ENCODE data around the gene IBA57.
A peak's percentile ranks its signal among the peaks of the same experiment; 100 is the strongest.

The IBA57 gene

GRCh38 chr1:228165372-228166169, at the start of gene IBA57:
IBA57 (plus strand) TSS chr1:228165804; CDS start chr1:228165817, 13 bp downstream.
- Histone ChIP-seq H3K4me3 (peak within 1 kb of the TSS; percentile 77), H3K4me1 (peaks cover 56% of the 10 kb centered on the region), H4K20me1 (peaks cover 3% of the 10 kb centered on the region; the same call in 1 of the 2 replicates), H3K9me3 (no peaks in the 10 kb centered on the region), H3K36me3 (no peaks in the 10 kb centered on the region; the same call in 1 of the 2 replicates), H3K27me3 (no peaks in the 10 kb centered on the region), H3K4me2 (peak within 1 kb of the TSS; percentile 98), H3K27ac (peak within 1 kb of the TSS; percentile 100), H3K9ac (peak within 1 kb of the TSS; percentile 99)
- no peak for TF ChIP-seq Cebpa-rat (IDR thresholded peaks at IDR 0.05)

GRCh38 chr1:228117335-228117734, 48.3 kb upstream of the IBA57 start:
- Histone ChIP-seq H4K20me1 (no peaks in the 10 kb centered on the region), H3K9ac (no peak overlapping the region), H3K4me2 (no peak overlapping the region), H3K4me3 (no peak overlapping the region), H3K9me3 (peaks cover 41% of the 10 kb centered on the region), H3K36me3 (no peaks in the 10 kb centered on the region), H3K4me1 (no peaks in the 10 kb centered on the region), H3K27ac (no peak overlapping the region), H3K27me3 (no peaks in the 10 kb centered on the region)
- no peak for TF ChIP-seq Cebpa-rat (IDR thresholded peaks at IDR 0.05)

- Histone ChIP-seq H3K9ac (no peak overlapping the region), H3K4me3 (no peak overlapping the region), H3K27me3 (no peaks in the 10 kb centered on the region), H3K4me1 (no peaks in the 10 kb centered on the region), H3K27ac (no peak overlapping the region), H3K4me2 (no peak overlapping the region), H3K36me3 (no peaks in the 10 kb centered on the region), H3K9me3 (peaks cover 41% of the 10 kb centered on the region), H4K20me1 (no peaks in the 10 kb centered on the region)
- no peak for TF ChIP-seq Cebpa-rat (IDR thresholded peaks at IDR 0.05)
These were observed 47.6 kb upstream of the IBA57 start for GRCh38 chr1:228118040-228118439.

- Histone ChIP-seq H3K4me1 (no peaks in the 10 kb centered on the region), H3K27ac (no peak overlapping the region), H4K20me1 (no peaks in the 10 kb centered on the region), H3K27me3 (no peaks in the 10 kb centered on the region), H3K4me2 (no peak overlapping the region), H3K9ac (no peak overlapping the region), H3K4me3 (no peak overlapping the region), H3K36me3 (no peaks in the 10 kb centered on the region), H3K9me3 (peaks cover 41% of the 10 kb centered on the region)
- TF ChIP-seq Cebpa-rat (IDR thresholded peaks at IDR 0.05), result no peak
These were observed 45.3 kb upstream of the IBA57 start for GRCh38 chr1:228120351-228120750.

GRCh38 chr1:228120857-228121489, 44.6 kb upstream of the IBA57 start:
- H3K27ac ChIP-seq, result no peak overlapping the region
- H3K9ac ChIP-seq, result no peak overlapping the region
- peaks cover 36% of the 10 kb centered on the region for H3K9me3 ChIP-seq
- H3K4me3 ChIP-seq, result no peak overlapping the region
- H3K36me3 ChIP-seq, result no peaks in the 10 kb centered on the region
- no peaks in the 10 kb centered on the region for H4K20me1 ChIP-seq
- no peaks in the 10 kb centered on the region for H3K27me3 ChIP-seq
- no peak overlapping the region for H3K4me2 ChIP-seq
- no peak for TF ChIP-seq Cebpa-rat (IDR thresholded peaks at IDR 0.05)
- no peaks in the 10 kb centered on the region for H3K4me1 ChIP-seq

- no peak overlapping the region for H3K27ac ChIP-seq
- TF ChIP-seq Cebpa-rat (IDR thresholded peaks at IDR 0.05), result no peak
- no peaks in the 10 kb centered on the region for H3K4me1 ChIP-seq
- H4K20me1 ChIP-seq, result no peaks in the 10 kb centered on the region
- H3K9ac ChIP-seq, result no peak overlapping the region
- no peak overlapping the region for H3K4me2 ChIP-seq
- H3K27me3 ChIP-seq, result no peaks in the 10 kb centered on the region
- H3K9me3 ChIP-seq, result peaks cover 16% of the 10 kb centered on the region
- H3K36me3 ChIP-seq, result no peaks in the 10 kb centered on the region
- no peak overlapping the region for H3K4me3 ChIP-seq
These were observed 42.6 kb upstream of the IBA57 start for GRCh38 chr1:228122921-228123441.

- Histone ChIP-seq H4K20me1 (no peaks in the 10 kb centered on the region), H3K9me3 (peaks cover 11% of the 10 kb centered on the region), H3K9ac (no peak overlapping the region), H3K27ac (no peak overlapping the region), H3K4me1 (no peaks in the 10 kb centered on the region), H3K36me3 (no peaks in the 10 kb centered on the region), H3K4me3 (no peak overlapping the region), H3K27me3 (no peaks in the 10 kb centered on the region), H3K4me2 (no peak overlapping the region)
- no peak for TF ChIP-seq Cebpa-rat (IDR thresholded peaks at IDR 0.05)
These were observed 42.1 kb upstream of the IBA57 start for GRCh38 chr1:228123505-228123904.

GRCh38 chr1:228125185-228125584, 40.4 kb upstream of the IBA57 start:
- H3K27me3 ChIP-seq, result no peaks in the 10 kb centered on the region
- no peak overlapping the region for H3K4me3 ChIP-seq
- no peak for TF ChIP-seq Cebpa-rat (IDR thresholded peaks at IDR 0.05)

GRCh38 chr1:228131766-228132165, 33.8 kb upstream of the IBA57 start:
- peaks cover 2% of the 10 kb centered on the region for H3K4me1 ChIP-seq
- no peak overlapping the region for H3K4me3 ChIP-seq
- H3K9ac ChIP-seq, result no peak overlapping the region
- H3K27ac ChIP-seq, result no peak overlapping the region
- H3K36me3 ChIP-seq, result no peaks in the 10 kb centered on the region
- no peaks in the 10 kb centered on the region for H3K9me3 ChIP-seq
- no peaks in the 10 kb centered on the region for H3K27me3 ChIP-seq
- H3K4me2 ChIP-seq, result no peak overlapping the region
- H4K20me1 ChIP-seq, result no peaks in the 10 kb centered on the region
- TF ChIP-seq Cebpa-rat (IDR thresholded peaks at IDR 0.05), result no peak

More at GRCh38 chr1:228125185-228125584, 40.4 kb upstream of the IBA57 start:
- Histone ChIP-seq H3K9me3 (no peaks in the 10 kb centered on the region), H4K20me1 (no peaks in the 10 kb centered on the region), H3K36me3 (no peaks in the 10 kb centered on the region), H3K4me1 (no peaks in the 10 kb centered on the region), H3K9ac (no peak overlapping the region), H3K27ac (no peak overlapping the region), H3K4me2 (no peak overlapping the region)

GRCh38 chr1:228134591-228134990, 31.0 kb upstream of the IBA57 start:
- Histone ChIP-seq H3K4me1 (peaks cover 30% of the 10 kb centered on the region), H3K27me3 (no peaks in the 10 kb centered on the region), H3K36me3 (no peaks in the 10 kb centered on the region), H3K9ac (no peak overlapping the region), H3K4me2 (no peak overlapping the region), H3K4me3 (no peak overlapping the region), H4K20me1 (no peaks in the 10 kb centered on the region), H3K9me3 (no peaks in the 10 kb centered on the region), H3K27ac (no peak overlapping the region)
- no peak for TF ChIP-seq Cebpa-rat (IDR thresholded peaks at IDR 0.05)
